ENCODE measurements around the gene SOX12. TPM values are rescaled to one million over a fixed set of nuclear protein-coding genes. Genes with fewer than 3 reads are reported as not detected.

Gene SOX12
- polyA plus RNA-seq, 3 donors: 0.03 to 0.51 (median 0.12) TPM

DNA sequence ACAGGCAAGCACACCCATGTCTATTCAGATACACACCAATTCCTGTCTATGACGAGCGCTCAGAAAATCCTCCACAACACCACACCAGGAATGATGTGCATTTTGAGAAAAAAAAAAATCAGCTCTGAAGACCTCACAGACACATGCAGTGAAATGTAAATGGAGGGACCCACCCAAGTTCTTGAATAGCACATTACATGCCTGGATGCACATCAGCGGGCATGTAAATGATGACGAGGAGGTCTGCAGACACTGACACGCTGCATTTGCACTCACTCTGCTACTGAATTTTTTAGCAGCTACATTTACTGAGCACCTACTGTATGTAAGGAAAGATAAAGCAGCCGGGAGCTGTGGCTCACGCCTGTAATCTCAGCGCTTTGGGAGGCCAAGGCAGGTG lies 36.2 kb downstream of the SOX12 start:
- Histone ChIP-seq H3K36me3 (replicated peaks in 1 of 2; ENCODE audit: control insufficient read depth in 1 of 2, insufficient read depth in 2 of 2, low read length in 2 of 2) (no peaks in the 10 kb centered on the region), H3K4me3 (replicated peaks in 1 of 3; ENCODE audit: low read depth in 2 of 3, low read length in 3 of 3) (no peak overlapping the region), H2AFZ (ENCODE audit: insufficient read depth, low read depth, low read length, poor library complexity, severe bottlenecking) (no peak overlapping the region), H4K20me1 (ENCODE audit: insufficient read depth, low read length) (no peaks in the 10 kb centered on the region), H3K79me2 (ENCODE audit: insufficient read depth, low read length) (no peaks in the 10 kb centered on the region), H3K4me1 (ENCODE audit: control insufficient read depth in 1 of 2, insufficient read depth in 2 of 2, low read length in 2 of 2) (peaks cover 17 to 19% of the 10 kb centered on the region in 2 donors), H3K4me2 (replicated peaks; ENCODE audit: extremely low read depth, low read length, poor library complexity, severe bottlenecking) (no peak overlapping the region), H3K9me3 (replicated peaks in 1 of 2; ENCODE audit: control insufficient read depth in 1 of 2, insufficient read depth in 1 of 2, low read length in 2 of 2) (no peaks in the 10 kb centered on the region), H3K27me3 (ENCODE audit: control insufficient read depth in 2 of 2, insufficient read depth in 2 of 2, low read length in 2 of 2) (no peaks in the 10 kb centered on the region), H3K27ac (ENCODE audit: low read depth in 1 of 2, low read length in 2 of 2) (no peak overlapping the region), H3K9ac (ENCODE audit: insufficient read depth, low read length, poor library complexity, severe bottlenecking) (no peak overlapping the region)
- intact Hi-C loops (cut with micrococcal nuclease): no loop called here
- Mint-ChIP-seq H3K4me3 (no peak overlapping the region), H3K27me3 (ENCODE audit: low read depth in 3 of 3) (peaks cover 0 to 4% (median 0%) of the 10 kb centered on the region in 3 donors), H3K4me1 (peaks cover 29% of the 10 kb centered on the region), H3K9me3 (peaks cover 0 to 4% (median 0%) of the 10 kb centered on the region in 7 donors), H3K36me3 (no peaks in the 10 kb centered on the region), H3K27ac (no peak overlapping the region)
- TF ChIP-seq, protein P1, sequence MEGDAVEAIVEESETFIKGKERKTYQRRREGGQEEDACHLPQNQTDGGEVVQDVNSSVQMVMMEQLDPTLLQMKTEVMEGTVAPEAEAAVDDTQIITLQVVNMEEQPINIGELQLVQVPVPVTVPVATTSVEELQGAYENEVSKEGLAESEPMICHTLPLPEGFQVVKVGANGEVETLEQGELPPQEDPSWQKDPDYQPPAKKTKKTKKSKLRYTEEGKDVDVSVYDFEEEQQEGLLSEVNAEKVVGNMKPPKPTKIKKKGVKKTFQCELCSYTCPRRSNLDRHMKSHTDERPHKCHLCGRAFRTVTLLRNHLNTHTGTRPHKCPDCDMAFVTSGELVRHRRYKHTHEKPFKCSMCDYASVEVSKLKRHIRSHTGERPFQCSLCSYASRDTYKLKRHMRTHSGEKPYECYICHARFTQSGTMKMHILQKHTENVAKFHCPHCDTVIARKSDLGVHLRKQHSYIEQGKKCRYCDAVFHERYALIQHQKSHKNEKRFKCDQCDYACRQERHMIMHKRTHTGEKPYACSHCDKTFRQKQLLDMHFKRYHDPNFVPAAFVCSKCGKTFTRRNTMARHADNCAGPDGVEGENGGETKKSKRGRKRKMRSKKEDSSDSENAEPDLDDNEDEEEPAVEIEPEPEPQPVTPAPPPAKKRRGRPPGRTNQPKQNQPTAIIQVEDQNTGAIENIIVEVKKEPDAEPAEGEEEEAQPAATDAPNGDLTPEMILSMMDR (IDR thresholded peaks at IDR 0.05): no peak
- no peak for DNase-seq
- WGBS (ENCODE audit: insufficient coverage): no CpG with 5 or more reads among the region's 8 CpGs

DNA sequence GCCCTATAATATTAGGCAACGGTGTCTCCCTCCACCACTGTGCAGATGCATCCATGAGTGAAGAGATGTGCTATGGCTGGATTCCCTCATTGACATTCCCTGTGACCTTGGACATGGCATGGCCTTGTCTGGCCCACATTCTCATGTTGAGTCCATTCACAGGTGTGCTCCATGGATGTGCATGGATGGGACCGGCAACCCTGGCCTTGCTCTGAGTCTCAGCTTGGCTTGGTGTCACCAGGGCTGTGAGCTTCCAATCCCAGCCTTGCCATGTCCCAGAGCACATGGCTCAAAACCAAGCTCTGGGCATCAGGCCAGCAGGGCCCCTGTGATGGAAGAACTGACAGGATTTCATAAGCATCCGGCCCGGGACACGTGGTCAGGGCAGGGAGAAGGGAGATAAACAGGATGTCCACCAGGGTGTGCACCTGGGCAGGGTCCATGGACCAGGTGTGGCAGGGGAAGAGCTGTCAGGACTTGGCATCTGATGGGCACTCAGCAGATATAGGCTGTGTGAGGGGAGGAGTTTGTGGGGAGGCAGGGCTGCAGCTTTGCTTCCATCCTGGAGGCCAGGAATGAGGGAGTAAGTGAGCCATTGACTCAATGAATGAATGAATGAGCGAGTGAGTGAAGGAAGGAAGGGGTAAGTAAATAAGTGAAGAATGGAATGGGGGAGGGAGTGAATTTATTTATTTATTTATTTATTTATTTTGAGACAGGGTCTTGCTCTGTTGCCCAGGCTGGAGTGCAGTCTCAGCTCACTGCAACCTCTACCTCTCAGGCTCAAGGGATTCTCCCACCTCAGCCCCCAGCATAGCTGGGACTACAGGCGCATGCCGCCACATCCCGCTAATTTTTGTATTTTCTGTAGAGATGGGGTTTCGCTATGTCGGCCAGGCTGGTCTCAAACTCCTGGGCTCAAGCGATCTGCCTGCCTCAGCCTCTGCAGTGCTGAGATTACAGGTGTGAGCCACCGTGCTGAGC lies 37.2 kb downstream of the SOX12 start:
- no peak overlapping the region for H3K4me3 ChIP-seq (replicated peaks in 1 of 3; ENCODE audit: low read depth in 2 of 3, low read length in 3 of 3)
- H4K20me1 ChIP-seq (ENCODE audit: insufficient read depth, low read length): no peaks in the 10 kb centered on the region
- H3K9ac ChIP-seq (ENCODE audit: insufficient read depth, low read length, poor library complexity, severe bottlenecking): no peak overlapping the region
- no peaks in the 10 kb centered on the region for H3K9me3 ChIP-seq (replicated peaks in 1 of 2; ENCODE audit: control insufficient read depth in 1 of 2, insufficient read depth in 1 of 2, low read length in 2 of 2)
- DNase-seq: peak; percentile 63 to 81 (median 75)
- no peaks in the 10 kb centered on the region for H3K36me3 Mint-ChIP-seq
- peaks cover 0 to 5% (median 0%) of the 10 kb centered on the region in 3 donors for H3K27me3 Mint-ChIP-seq (ENCODE audit: low read depth in 3 of 3)
- TF ChIP-seq, protein P1 (IDR thresholded peaks at IDR 0.05): peak; percentile 59
- intact Hi-C loops (cut with micrococcal nuclease): no loop called here
- no peaks in the 10 kb centered on the region for H3K36me3 ChIP-seq (replicated peaks in 1 of 2; ENCODE audit: control insufficient read depth in 1 of 2, insufficient read depth in 2 of 2, low read length in 2 of 2)
- WGBS (ENCODE audit: insufficient coverage): 28% methylated on average over 7 of the region's 13 CpGs
- H3K79me2 ChIP-seq (ENCODE audit: insufficient read depth, low read length): no peaks in the 10 kb centered on the region
- peaks cover 0 to 4% (median 0%) of the 10 kb centered on the region in 7 donors for H3K9me3 Mint-ChIP-seq
- peaks cover 29% of the 10 kb centered on the region for H3K4me1 Mint-ChIP-seq
- no peak overlapping the region for H3K27ac ChIP-seq (ENCODE audit: low read depth in 1 of 2, low read length in 2 of 2)
- no peak overlapping the region for H3K4me2 ChIP-seq (replicated peaks; ENCODE audit: extremely low read depth, low read length, poor library complexity, severe bottlenecking)
- H3K4me3 Mint-ChIP-seq: no peak overlapping the region
- H3K4me1 ChIP-seq (ENCODE audit: control insufficient read depth in 1 of 2, insufficient read depth in 2 of 2, low read length in 2 of 2): peaks cover 17 to 19% of the 10 kb centered on the region in 2 donors
- peak overlapping the region in 5 of 7 donors; percentile 65 to 86 (median 79) for H3K27ac Mint-ChIP-seq
- no peaks in the 10 kb centered on the region for H3K27me3 ChIP-seq (ENCODE audit: control insufficient read depth in 2 of 2, insufficient read depth in 2 of 2, low read length in 2 of 2)
- H2AFZ ChIP-seq (ENCODE audit: insufficient read depth, low read depth, low read length, poor library complexity, severe bottlenecking): no peak overlapping the region
